ENCODE results near the gene RARS2.
"Not testable (repeated sequence)": the region's sequence is repeated elsewhere in the genome, so short reads cannot be mapped to it uniquely, and the experiment has no call there.

RARS2 gene

DNA sequence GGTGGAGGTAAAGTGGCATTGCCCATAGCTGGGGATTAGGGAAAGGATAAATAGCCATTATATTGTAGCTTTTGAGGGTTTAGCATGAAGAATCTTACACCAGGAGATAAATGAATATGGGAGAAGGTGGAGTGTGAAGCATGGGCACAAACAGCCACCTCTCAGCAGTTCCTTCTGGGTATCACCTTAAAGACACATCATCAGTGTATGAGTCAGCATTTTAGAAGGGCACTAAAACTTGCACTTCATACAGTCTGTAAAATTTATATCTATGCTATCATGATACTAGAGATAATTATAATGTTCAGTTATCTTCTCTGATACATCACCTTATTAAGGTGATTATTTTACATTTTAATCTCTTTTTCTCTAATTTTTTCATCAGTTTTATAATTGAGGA is 91.7 kb downstream of the RARS2 start:
- DNase-seq = no peak

GRCh38 chr6:87494761-87495422 is 94.9 kb downstream of the RARS2 start:
- no peak for DNase-seq

DNA sequence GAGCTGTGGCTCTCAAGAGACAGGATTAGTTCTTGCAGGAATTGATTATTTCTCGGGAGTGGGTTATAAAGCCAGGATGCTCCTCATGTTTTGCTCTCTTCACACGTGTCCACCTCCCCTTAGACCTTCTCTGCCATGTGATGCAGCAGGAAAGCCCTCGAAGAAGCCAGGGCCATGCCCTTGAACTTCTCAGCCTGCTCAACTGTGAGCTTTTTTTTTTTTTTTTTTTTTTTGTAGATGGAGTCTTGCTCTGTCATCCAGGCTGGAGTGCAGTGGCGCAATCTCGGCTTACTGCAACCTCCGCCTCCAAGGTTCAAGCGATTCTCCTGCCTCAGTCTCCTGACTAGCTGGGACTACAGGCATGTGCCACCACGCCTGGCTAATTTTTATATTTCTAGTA is 100.5 kb downstream of the RARS2 start:
- not testable (repeated sequence) for DNase-seq

DNA sequence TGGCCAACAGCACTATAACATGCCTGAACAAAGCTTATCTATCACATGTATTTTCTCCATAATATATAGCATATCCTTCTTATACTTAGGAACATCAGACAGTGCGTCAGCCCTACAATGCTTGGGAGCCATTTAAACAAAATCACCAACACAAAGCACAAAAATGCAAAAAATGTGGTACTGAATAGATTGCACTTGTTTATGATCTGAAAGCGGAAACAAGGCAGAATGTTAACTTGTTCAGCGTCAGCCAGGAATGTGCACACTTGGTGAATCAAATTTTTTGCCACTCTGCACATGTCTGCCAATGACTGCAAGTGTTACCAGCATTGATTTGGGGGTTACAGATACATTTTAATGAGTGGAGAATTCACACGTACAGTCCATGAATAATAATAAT is 102.2 kb downstream of the RARS2 start:
- DNase-seq = no peak

GRCh38 chr6:87484491-87484890 is 105.3 kb downstream of the RARS2 start:
- no peak for DNase-seq

DNA sequence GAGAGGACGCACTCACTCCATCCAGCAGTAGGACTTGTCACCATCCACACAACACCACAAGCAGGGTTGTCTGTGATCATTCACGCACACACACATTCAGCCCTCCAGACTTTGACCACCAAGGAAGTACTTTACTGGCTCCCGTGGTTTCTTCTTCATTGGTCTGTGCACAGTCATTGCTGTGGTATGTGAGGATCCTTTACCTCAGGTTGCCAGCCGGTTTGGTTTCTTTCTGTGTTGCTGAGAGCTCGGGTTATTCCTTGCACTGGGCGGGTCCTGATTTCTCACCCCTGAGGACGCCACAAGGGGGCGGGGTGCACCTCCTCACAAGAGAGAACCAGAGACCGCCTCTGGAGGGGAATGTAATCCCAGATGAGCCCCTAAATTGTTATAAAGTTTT is 105.9 kb downstream of the RARS2 start:
- DNase-seq = no peak

- peak; percentile 27 for DNase-seq
Measured at GRCh38 chr6:87482366-87482765, 107.4 kb downstream of the RARS2 start.

DNA sequence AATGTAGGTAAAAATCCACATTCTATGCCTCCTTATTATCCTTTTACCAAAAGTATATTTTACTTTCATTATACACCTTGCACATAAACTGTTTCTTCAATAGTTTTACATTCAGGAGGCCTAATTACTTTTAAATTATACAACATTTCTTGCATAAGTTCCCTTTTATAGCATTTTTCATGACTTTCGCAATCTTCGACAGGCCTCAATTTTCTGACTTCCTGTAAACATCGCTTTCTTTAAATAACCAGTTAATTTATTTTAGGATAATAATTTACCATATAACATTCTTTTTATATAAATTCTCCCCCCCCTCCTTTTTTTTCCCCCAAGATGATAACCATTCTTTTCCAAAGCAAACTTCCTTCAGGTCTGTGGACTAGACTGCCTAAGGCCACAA is 107.9 kb downstream of the RARS2 start:
- DNase-seq = no peak

DNA sequence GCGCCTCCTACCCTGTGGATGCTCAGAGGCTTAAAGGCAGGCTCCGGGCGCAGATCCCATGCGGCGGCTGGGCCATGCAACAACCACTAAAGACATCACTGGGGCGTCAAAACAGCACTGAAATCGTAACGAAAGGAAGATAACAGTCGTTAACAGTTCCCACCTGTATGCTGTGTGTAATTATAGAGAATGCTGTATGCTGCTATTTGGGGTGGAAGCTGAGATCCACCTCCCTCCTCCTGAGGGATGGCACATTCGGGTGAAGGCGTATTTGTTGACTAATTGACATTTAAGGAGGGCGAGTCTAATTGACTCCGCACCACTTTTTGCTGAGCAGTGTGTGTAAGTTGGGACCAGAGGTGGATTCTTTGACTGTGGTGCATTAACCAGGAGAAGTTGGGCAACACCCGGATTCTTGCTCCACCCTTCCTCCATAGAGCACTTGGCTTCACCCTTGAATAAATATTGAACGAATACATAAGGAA is 116.3 kb downstream of the RARS2 start:
- no peak for DNase-seq

DNA sequence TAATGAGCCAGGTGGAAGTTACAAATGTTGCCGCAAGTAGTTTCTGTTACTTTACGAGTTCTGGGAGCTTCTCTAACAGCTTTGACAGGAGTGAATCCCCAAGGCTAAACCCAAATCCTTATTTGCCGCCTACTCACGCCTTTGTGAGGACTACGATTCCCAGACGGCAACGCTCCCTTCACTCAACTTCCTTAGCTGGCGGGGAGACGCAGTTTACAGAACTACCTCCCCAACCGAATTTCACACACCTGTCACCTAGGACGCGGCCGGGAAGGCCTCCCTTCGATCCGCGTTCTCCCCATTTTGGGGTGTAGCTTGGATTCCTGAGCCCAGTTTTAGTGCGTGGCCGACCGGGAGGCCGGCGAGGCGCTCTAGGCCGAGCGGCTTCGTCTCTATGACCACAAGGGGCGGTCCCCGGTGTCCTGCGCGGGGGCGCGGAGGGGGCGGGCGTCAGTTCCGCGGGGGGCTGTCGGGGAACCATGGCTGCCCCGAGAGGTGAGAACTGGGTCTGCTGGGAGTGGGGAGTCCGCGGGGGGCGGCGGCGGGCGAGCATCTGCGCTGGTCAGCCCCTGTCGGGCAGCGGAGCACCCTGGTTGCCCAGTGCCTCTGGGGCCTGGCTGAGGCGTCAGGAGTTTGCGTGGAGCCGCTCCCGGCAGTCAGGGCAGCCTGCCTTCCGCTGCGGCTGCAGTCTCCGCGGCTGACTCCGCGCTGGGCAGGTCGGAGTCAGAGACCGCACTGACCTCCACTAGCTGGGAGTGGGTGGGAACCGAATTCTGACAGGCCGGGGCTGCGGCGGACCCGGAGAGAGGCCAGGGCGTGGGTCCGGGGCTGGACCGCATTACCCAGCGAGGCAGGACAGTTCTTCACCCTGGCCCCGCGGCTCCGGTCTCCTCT is 117.0 kb downstream of the RARS2 start, which contains the start of gene SLC35A1:
Gene SLC35A1 (plus strand): TSS at position 450 of the 894 bp plus-strand sequence. CDS start 30 bp downstream, at position 480.
- DNase-seq = no peak

GRCh38 chr6:87465051-87465450 is 124.7 kb downstream of the RARS2 start:
- no peak for DNase-seq

Data from SIG-M5 (cell line).